ACHN (cell line): ENCODE data around the gene SEMG1.

Experiments
- DNase-seq: peaks from one replicate; pipeline ENCODE4 v3.0.0-alpha.2; 2015
- in situ Hi-C: cut with HindIII; loops from 2 replicates; pipeline ENCODE4 v1.10.0; 2017; ENCODE audit warnings: low sequenced_read_pairs, low pct_ligation_motif_present, low pct_unique_long_range_greater_than_20kb

Gene SEMG1

DNA sequence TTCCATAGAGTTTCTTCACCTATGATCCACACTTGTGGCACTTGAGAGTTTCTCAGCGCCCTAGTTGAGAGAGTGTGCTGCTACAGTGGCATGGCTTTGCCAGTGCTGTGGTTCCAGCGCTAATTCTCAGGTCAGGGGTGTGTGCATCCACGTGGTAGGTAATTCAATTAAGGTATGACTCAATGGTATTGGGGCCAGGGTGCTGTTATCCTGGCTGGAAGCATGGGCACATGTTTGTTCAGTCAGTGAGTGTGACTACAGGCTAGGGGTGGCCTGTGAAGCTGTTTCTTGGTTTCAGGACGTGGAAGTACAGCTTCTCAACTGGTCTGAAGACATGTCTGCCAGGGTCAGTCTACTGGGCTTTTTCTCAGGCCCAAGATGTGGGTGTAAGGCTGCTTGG, 11.3 kb downstream of the SEMG1 start:
- in situ Hi-C loops, result no loop called here

DNA sequence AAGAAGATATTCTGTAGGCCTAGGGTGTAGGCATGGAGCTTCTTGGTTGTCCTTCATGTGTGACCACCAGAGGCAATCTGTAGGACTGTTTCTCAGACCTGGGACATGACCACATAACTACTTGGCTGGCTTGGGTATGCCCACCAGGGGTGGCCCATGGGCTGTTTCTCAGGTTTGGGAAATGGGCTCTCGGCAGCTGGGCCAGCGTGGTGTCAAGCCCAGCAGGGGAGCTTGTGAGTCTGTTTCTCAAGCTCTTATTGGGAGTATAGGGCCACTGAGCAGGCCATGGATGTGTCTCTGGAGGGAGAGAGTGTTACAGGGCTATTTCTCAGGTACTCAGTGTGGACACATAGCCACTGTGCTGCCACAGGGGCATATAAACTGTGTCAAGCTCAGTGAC, 11.8 kb downstream of the SEMG1 start:
- DNase-seq, result no peak
- in situ Hi-C loops, result no loop called here

More for the DNA sequence above, 11.3 kb downstream of the SEMG1 start:
- DNase-seq, result no peak

DNA sequence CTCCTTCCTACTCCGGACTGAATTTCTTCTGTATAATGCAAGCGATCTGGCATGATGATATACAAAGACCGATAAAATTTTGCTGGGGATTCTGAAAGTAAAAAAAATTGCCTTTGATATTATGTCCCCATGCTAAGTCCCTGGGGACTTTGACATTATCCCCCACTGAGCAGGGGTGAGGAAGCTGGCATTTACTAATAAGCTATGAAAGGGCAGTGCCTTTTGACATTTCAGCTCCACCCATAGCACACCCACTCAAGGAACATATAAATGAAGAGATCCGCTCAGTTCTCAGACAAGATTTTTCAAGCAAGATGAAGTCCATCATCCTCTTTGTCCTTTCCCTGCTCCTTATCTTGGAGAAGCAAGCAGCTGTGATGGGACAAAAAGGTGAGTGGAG, 14.2 kb downstream of the SEMG1 start, which contains the start of gene SEMG2:
TSS of gene SEMG2 (plus strand) at position 298 of the 400 bp plus-strand sequence. CDS start at position 315, 17 bp downstream.
- in situ Hi-C loops, result no loop called here
- no peak for DNase-seq

GRCh38 chr20:45223136-45223535, 16.3 kb downstream of the SEMG1 start:
- DNase-seq, result no peak
- in situ Hi-C loops, result no loop called here

- no peak for DNase-seq
Measured at GRCh38 chr20:45226287-45226686, 19.5 kb downstream of the SEMG1 start.

DNA sequence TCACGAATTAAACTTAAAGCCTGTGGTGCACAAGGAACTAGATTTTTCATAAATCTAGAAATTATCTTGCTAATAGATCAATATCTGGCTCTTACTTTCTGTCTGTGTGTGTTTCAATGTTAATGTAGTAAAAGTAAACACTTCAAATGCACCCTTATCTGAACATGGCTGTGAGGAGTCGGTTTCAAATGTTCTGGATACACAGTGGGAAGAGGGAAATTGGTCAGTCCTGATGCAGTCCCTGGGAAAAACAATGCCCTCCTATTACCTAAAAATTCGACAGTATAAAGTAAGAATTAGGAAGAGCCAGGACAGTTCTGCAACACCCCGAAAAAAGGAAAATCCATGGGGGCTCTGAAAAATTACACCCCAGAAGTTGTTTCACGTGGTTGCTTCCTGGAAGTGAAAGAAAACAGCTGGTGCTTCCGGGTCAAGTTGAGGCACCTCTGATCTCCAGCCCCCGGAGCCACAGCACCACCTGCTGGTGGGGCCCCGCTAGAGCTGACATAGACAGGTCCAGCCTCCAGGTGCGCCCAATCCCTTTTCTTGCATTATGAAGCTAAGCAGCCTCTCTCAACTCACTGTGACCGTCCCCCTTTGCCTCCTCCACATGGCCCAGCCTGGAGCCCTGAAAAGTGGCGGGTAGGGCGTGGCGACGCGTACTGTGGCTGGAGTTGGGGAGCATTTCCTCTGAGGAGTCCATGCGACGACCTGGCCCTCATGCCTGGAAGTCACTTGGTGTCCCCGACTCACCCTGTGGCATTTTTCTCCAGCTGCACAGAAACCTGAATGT, 22.6 kb downstream of the SEMG1 start:
- DNase-seq, result peak; percentile 12
- in situ Hi-C loops, result no loop called here

More at GRCh38 chr20:45226287-45226686, 19.5 kb downstream of the SEMG1 start:
- in situ Hi-C loops, result no loop called here

DNA sequence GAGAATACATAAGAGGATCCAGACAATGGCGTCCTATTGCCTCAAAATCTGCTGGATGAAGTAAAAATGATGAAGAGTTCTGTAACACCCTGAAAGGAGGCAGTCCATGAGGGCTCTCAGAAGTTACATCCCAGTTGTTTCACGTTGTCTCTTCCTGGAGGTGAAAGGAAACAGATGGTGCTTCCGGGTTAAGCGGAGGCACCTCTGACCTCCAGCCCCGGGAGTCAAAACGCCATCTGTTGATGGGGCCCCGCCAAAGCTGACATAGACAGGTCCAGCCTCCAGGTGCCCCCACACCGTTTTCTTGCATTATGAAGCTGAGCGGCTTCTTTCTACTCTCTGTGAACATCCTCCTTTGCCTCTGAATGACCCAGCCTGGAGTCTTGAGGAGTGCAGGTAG, 23.8 kb downstream of the SEMG1 start:
- in situ Hi-C loops, result no loop called here
- no peak for DNase-seq

DNA sequence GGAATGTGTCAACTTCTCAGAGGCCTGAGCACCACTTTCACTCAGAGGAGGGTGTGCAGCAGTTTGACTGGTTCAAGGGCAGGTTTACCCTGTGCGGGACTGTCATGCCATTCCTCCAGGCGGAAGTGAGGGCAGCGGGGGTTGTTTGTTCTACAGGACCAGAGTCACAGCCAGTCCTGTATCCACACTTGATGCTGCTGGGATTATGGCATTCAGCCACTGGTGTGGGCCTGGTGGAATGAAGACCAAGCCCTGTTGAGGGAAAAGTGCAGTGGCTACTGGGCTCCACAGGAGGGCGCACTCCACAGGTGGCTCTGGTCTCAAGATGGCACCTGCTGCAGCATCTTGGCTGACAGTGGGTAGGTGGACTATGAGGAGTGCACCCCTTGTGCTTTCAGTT, 29.2 kb downstream of the SEMG1 start:
- no peak for DNase-seq
- in situ Hi-C loops, result no loop called here

DNA sequence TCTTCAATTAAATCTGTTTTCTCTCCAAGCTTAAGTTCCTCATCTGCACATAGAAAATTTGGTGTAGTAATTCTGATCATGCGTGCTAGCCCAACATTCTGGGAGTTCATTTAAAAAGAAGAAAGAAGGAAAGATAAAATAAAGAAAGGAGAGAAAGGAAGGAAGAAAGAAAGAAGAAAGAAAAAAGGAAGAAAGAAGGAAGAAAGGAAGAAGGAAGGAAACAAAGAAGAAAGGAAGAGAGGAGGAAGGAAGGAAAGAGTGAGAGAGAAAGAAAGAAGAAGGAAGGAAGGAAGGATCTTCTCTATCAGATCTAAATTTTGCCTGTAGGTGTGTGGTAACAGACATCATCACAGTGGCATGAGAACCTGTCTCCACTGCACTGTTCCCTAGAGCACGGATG, 31.3 kb downstream of the SEMG1 start:
- DNase-seq, result no peak
- in situ Hi-C loops, result no loop called here

GRCh38 chr20:45246109-45246508, 39.3 kb downstream of the SEMG1 start:
- no peak for DNase-seq
- in situ Hi-C loops, result no loop called here

DNA sequence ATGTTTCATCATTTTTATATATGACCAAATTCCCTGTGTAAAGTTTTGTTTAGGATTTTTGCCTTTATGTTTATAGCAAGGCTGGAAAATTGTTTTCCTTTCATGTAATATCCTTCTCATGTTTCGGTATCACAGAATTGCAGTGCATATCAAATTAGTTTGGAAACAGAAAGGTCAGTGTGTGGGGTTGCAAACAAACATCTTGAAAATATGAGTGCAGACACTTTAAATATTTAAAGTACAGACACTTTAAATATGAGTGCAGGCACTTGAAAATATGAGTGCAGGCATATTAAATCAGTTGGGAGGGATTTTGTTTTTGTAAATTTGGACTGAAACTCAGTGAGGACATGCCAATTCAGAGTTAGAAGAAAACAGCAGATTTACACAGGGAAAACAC, 41.0 kb downstream of the SEMG1 start:
- in situ Hi-C loops, result no loop called here
- DNase-seq, result no peak

DNA sequence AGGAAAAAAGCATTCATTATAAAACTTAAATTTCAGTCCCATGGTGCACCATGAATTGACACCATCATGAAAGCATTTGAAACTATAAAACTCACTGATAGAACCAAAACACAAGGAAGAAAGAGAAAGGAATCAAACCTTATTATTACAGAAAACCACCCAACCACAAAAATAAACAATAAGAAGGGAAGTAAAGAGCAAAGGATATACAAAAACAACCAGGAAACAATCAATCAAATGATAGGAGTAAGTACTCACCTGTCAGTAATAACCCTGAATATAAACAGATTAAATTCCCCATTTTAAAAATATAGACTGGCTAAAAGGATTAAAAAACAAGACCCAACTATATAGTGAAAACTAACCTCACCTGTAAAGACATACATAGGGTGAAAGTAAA, 41.8 kb downstream of the SEMG1 start:
- no peak for DNase-seq
- in situ Hi-C loops, result no loop called here

DNA sequence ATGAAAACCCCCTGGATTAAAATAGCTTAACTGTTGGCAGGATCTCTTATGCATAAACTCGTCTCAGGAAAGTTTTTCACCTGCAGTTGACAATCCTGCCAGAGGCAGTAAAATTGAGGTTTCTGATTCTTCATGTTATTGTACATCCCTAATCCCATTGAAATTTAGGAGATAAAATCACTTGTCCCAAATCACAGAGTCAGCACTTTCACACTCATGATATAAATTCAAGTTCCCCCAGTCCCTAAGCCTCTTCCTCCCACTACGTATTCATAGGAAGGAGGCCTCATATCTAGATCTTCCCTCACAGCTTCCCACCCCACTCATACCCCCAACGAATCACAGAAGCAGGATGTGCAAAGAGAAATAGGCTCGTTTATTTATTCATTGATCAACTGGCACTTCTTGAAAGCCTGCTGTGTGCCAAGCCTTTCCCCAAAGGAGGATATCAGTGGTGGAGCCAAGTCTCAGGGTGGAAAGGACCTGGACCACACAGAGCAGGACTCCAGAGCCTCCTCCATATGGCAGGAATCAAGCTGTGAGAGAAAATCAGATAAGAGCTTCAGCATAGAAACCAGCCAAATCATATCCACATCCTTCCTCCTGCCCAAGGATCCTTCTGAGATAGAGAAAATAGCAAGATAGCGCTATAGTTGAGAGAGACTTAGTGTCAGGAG, 45.2 kb downstream of the SEMG1 start:
- no peak for DNase-seq
- in situ Hi-C loops, result no loop called here

DNA sequence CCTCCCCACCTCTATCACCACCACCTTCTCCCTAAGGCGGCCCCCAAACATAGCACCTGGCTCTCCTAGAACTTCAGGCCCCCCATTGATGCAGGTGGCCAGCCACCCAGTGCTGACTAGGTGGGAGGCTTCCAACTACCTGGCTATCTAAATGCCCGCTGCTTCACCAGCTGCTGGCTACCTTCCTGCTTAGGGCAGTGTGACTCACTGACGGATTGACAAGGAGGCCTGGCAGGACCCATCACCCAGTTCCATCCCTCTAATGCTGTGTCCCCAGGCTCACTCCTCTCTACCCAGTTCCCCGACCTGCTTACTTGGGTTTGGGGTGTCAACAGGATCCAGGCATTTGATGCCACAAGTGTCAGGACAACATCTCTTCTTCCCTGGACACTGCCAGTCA, 46.4 kb downstream of the SEMG1 start:
- no peak for DNase-seq
- in situ Hi-C loops, result no loop called here

GRCh38 chr20:45254383-45255262, 47.8 kb downstream of the SEMG1 start, which contains the start of gene SLPI:
TSS of gene SLPI (minus strand) at chr20:45254564. CDS start at chr20:45254543, 21 bp downstream.
- DNase-seq, result no peak
- in situ Hi-C loops, result no loop called here

DNA sequence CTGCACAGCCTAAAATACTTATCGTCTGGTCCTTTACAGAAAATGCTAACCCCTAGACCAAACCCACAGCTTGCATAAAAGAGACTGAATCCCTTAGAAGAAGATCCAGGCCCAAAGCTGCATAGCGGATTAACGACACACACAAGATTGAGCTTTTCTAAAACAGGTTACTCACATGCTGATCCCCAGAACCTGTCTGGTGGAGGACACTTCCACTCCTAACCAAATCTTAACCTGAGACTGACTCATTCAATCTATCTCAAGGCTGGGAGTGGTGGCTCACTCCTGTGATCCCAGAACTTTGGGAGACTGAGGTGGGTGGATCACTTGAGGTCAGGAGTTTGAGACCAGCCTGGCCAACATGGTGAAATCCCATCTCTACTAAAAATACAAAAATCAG, 50.3 kb downstream of the SEMG1 start:
- in situ Hi-C loops, result no loop called here
- no peak for DNase-seq

- in situ Hi-C loops, result no loop called here
Measured at GRCh38 chr20:45257711-45258110, 50.9 kb downstream of the SEMG1 start.

GRCh38 chr20:45258259-45258658, 51.4 kb downstream of the SEMG1 start:
- in situ Hi-C loops, result no loop called here

More at GRCh38 chr20:45257711-45258110, 50.9 kb downstream of the SEMG1 start:
- no peak for DNase-seq

GRCh38 chr20:45258664-45259063, 51.8 kb downstream of the SEMG1 start:
- in situ Hi-C loops, result no loop called here
- no peak for DNase-seq

More at GRCh38 chr20:45258259-45258658, 51.4 kb downstream of the SEMG1 start:
- no peak for DNase-seq
